ENCODE data around the gene ANKUB1.

Gene ANKUB1

DNA sequence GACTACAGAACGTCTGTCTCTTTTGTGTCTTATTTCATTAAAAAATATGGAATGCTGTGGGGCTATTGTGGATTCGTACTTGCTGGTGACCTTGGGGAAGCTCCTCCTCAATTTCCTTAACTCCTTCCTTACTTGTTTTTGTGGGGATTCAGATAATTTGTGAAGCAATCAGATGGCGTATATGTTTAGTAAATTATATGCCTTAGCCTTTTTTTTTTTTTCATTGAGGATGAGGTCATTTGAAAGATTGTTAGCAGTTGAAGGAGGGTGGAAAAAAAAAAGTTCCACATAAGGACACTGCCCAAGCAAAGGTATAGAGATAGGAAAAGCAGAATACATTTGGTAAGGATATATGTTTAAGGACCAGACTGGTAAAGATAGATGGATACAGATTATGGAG is 24.0 kb upstream of the ANKUB1 start:
- H3K36me3 Mint-ChIP-seq (ENCODE audit: insufficient read depth) = peaks cover 11% of the 10 kb centered on the region
- DNase-seq (no peak), ATAC-seq (replicated peaks) (no peak)
- H3K4me3 Mint-ChIP-seq = peak overlapping the region; percentile 0 to 39
- H3K27me3 Mint-ChIP-seq = no peaks in the 10 kb centered on the region
- H3K9me3 Mint-ChIP-seq = no peaks in the 10 kb centered on the region
- H3K4me1 Mint-ChIP-seq (ENCODE audit: low read depth in 2 of 2) = peaks cover 56 to 66% of the 10 kb centered on the region in 2 donors
- H3K27ac Mint-ChIP-seq = no peak overlapping the region

DNA sequence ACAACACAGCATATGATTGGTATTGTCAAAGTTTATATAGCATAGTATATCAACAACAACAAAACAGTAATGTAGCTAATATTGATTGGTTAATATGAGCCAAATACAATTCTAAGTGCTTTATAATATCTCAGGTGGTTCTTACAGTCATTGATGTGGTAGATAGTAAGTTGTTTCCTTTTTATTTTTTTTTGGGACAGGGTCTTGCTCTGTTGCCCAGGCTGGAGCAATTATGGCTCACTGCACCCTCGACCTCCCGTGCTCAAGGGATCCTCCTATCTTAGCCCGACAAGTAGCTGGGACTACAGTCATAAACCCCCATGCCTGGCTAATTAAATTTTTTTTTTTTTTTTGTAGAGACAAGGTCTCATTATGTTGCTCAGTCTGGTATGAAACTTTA is 23.4 kb upstream of the ANKUB1 start:
- Mint-ChIP-seq H3K4me1 (ENCODE audit: low read depth in 2 of 2) (peaks cover 56 to 64% of the 10 kb centered on the region in 2 donors), H3K9me3 (no peaks in the 10 kb centered on the region), H3K4me3 (peak overlapping the region; percentile 0 to 39), H3K36me3 (ENCODE audit: insufficient read depth) (peaks cover 11% of the 10 kb centered on the region), H3K27me3 (no peaks in the 10 kb centered on the region), H3K27ac (no peak overlapping the region)
- ATAC-seq (replicated peaks) = no peak
- no peak for DNase-seq

DNA sequence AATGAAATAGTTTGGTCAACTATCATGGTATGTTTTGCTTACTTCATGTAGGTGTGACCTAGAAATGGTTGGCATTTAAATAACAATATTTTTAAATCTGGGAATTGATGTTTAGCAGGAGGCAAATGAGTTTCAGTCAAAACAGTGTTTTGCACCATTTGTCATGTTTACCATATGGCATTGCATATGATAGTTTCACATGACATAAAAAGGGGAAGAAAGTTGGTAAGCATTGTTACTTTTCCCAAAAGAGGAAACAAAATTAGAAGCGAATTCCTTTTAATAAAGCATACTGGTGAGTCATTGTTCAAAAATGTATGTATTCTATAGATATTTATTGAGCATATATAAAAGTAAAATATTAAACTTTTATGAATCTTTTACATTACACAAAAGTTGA is 23.0 kb upstream of the ANKUB1 start:
- Mint-ChIP-seq H3K9me3 (no peaks in the 10 kb centered on the region), H3K4me1 (ENCODE audit: low read depth in 2 of 2) (peaks cover 56 to 63% of the 10 kb centered on the region in 2 donors), H3K27me3 (no peaks in the 10 kb centered on the region), H3K27ac (peak overlapping the region in 1 of 2 donors; percentile 99), H3K36me3 (ENCODE audit: insufficient read depth) (peaks cover 11% of the 10 kb centered on the region), H3K4me3 (peak overlapping the region; percentile 95 to 98)
- DNase-seq (no peak), ATAC-seq (replicated peaks) (no peak)

DNA sequence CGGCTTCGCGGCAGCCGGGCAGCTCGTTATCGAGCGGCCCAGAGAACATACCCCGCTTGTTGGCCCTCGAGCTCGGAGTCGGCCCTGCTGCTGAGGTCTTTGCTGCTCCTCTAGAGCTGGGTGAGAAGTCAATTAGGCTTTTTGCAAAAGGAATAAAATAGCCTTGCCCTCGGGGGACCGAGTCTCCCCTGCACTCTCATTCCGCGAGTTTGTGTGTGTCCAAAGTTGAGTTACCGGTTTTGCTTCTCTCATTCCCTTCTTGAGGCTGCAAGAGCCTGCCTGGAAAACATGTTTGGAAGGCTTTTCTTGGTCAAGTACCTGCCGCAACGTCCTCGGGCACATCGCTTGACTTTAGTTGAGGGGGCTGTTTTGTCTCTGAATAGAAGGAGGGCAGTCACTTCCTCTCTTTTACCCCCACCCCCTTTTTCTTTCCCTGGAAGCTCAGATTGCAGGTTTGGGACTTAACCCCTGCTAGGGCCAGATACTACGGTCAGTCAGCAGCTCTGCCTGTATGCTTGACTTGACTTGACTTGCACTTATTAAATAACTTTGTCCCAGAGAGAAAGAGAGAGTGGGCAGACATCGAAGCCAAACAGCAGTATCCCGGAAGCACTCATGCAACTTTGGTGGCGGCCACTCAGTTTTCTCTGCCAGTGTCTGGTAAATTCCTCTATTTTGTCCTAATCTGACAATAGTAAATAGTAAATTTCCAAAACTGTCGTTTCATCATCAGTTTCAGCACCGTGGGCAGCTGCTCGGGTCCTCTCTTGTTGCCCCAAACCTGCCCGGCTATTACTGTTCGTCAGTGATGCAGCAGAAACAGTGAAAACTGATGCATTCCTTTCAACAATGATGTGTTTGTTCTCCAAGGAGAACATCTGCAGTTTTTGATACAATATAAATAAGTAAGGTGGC is 21.3 kb upstream of the ANKUB1 start:
- ATAC-seq (replicated peaks) = peak; percentile 18
- Mint-ChIP-seq H3K27me3 (no peaks in the 10 kb centered on the region), H3K4me1 (ENCODE audit: low read depth in 2 of 2) (peaks cover 50 to 53% of the 10 kb centered on the region in 2 donors), H3K9me3 (no peaks in the 10 kb centered on the region), H3K36me3 (ENCODE audit: insufficient read depth) (peaks cover 11% of the 10 kb centered on the region), H3K27ac (peak overlapping the region; percentile 99), H3K4me3 (peak overlapping the region; percentile 95 to 98)
- DNase-seq = peak in 2 of 3 experiments; percentile 4 to 11

DNA sequence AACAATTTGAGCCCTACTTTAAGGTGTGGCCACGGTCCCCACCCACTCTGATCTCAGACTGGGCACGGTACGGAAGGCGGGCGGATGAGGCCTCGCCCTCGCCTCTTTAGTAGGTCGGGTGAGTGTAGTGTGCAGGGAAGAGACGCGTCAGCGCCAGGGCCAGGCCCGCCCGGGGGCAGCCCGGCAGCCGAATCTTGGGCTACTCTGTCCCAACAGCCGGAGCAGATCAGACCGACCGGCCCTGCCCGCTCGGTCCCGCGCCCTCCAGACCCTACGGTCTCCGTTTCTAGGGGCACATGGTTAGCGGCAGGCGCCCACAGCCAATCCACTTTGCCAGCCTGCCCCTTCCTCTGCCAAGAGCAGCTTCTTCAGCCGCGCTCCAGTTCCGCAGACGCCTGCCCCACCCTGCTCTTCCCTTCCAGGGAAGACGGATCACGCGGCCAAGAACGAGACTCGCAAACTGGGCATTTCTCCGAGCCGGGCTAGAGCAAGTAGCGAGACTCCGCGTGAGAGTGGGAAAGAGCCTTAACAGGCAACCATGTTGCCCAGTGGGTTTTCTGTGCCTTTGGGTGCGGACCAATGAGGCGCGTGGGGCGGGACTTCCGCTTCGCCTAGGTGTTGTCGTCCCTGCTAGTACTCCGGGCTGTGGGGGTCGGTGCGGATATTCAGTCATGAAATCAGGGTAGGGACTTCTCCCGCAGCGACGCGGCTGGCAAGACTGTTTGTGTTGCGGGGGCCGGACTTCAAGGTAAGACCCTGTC is 20.4 kb upstream of the ANKUB1 start, which contains the start of gene RNF13:
Gene RNF13, plus strand, starts transcription at position 610 of the 761 bp plus-strand sequence. CDS start 32,812 bp downstream, outside the sequence.
- peaks cover 46 to 48% of the 10 kb centered on the region in 2 donors for H3K4me1 Mint-ChIP-seq (ENCODE audit: low read depth in 2 of 2)
- ATAC-seq (replicated peaks) (peak; percentile 91), DNase-seq (peak; percentile 87 to 92 (median 90))
- H3K27ac Mint-ChIP-seq = peak within 1 kb of the TSS; percentile 99
- H3K9me3 Mint-ChIP-seq = no peaks in the 10 kb centered on the region
- H3K36me3 Mint-ChIP-seq (ENCODE audit: insufficient read depth) = peaks cover 11% of the 10 kb centered on the region
- H3K4me3 Mint-ChIP-seq = peak within 1 kb of the TSS; percentile 95 to 98
- H3K27me3 Mint-ChIP-seq = no peaks in the 10 kb centered on the region

DNA sequence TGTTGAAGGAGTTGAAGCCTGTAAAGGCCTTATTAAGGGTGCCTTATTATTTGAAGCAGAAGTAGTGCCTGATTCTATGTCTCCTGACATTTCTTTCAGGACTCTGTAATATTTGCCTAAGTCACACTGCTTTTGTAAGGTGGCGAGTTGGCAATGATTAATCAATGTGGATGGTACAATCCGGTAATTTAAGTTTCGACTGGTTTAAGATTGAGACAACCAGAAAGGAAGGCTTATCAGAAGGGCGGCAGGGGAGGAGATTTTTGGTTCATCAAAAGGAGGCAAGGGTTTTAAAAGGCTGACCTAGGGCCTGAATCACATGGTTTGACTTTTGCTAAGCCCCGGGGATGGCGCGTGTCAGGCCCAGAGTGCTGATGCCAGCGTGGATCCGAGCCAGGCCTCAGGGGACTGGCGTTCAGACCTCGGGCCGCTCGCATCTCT is 19.8 kb upstream of the ANKUB1 start:
- Mint-ChIP-seq H3K36me3 (ENCODE audit: insufficient read depth) (peaks cover 11% of the 10 kb centered on the region), H3K27ac (peak overlapping the region; percentile 99), H3K4me1 (ENCODE audit: low read depth in 2 of 2) (peaks cover 41 to 42% of the 10 kb centered on the region in 2 donors), H3K4me3 (peak overlapping the region; percentile 95 to 98), H3K9me3 (no peaks in the 10 kb centered on the region), H3K27me3 (peaks cover under 1 to 2% of the 10 kb centered on the region in 2 donors)
- DNase-seq (no peak), ATAC-seq (replicated peaks) (no peak)

DNA sequence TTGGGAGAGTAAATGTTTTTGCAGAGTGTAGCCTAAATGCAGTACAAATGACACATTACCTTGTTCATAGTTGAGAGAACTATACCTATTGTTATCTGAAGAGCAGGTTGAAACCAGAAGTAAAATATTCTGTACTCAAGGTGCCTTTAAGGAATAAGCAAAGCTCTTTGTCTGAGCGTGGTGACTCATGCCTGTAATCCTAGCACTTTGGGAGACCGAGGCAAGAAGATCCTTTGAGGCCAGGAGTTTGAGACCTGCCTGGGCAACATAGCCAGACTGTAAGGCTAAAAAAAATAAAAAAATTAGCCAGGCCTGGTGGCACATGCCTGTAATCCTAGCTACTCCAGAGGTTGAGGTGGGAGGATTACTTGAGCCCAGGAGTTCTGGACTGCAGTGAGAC is 18.5 kb upstream of the ANKUB1 start:
- H3K36me3 Mint-ChIP-seq (ENCODE audit: insufficient read depth) = peaks cover 11% of the 10 kb centered on the region
- no peak overlapping the region for H3K4me3 Mint-ChIP-seq

DNA sequence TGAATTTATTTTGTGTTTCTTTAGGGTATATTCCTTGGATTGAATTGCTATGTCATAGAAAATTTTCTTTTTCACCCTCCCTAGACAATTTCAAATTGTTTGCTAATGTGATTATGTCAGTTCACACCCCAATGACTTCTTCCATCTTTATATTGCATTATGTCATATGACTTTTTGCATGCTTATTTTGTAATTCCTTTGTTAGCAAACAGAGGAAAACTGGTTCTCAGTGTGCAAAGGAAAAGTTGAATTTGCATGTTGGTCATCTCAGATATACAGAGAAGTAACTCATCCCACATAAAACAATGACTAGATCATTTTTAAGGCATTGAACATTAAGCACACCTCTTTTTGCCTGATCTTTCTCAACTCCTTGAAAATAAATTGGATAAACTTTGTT is 17.3 kb upstream of the ANKUB1 start:
- H3K4me1 Mint-ChIP-seq (ENCODE audit: low read depth in 2 of 2) = peaks cover 18 to 23% of the 10 kb centered on the region in 2 donors
- DNase-seq = no peak
- no peaks in the 10 kb centered on the region for H3K9me3 Mint-ChIP-seq
- H3K36me3 Mint-ChIP-seq (ENCODE audit: insufficient read depth) = peaks cover 11% of the 10 kb centered on the region
- ATAC-seq (replicated peaks) = no peak
- H3K27me3 Mint-ChIP-seq = peaks cover 12 to 13% of the 10 kb centered on the region in 2 donors
- H3K27ac Mint-ChIP-seq = no peak overlapping the region
- no peak overlapping the region for H3K4me3 Mint-ChIP-seq

More for the DNA sequence above, 18.5 kb upstream of the ANKUB1 start:
- no peak for DNase-seq
- peaks cover 12 to 13% of the 10 kb centered on the region in 2 donors for H3K27me3 Mint-ChIP-seq
- ATAC-seq (replicated peaks) = no peak
- peaks cover 28 to 32% of the 10 kb centered on the region in 2 donors for H3K4me1 Mint-ChIP-seq (ENCODE audit: low read depth in 2 of 2)
- no peak overlapping the region for H3K27ac Mint-ChIP-seq
- no peaks in the 10 kb centered on the region for H3K9me3 Mint-ChIP-seq

DNA sequence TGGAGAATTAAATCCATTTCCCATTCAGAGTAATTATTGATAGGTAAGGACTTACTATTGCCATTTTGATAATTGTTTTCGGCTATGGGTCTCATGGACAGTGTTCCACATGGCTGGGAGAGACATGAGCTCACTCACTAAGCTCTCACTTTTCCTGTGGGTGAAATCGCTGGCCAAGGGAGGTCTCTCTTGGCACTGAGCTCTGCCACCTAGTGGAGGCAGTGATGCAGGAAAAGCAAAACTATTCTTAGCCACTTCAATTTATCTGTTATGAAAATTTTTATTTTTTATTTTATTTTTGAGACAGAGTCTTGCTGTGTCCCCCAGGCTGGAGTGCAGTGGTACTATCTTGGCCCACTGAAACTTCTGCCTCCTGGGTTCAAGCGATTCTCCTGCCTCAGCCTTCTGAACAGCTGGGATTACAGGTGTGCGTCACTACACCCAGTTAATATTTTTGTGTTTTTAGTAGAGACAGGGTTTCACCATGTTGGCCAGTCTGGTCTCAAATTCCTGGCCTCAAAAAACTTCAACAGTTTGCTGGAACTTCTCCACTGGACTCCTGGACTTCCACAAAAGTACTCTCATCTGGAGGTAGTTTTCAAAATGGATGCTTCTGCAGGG is 16.0 kb upstream of the ANKUB1 start:
- H3K9me3 Mint-ChIP-seq = no peaks in the 10 kb centered on the region
- ATAC-seq (replicated peaks) (no peak), DNase-seq (peak; percentile 30 to 47 (median 38))
- H3K27me3 Mint-ChIP-seq = peaks cover 12 to 13% of the 10 kb centered on the region in 2 donors
- no peak overlapping the region for H3K4me3 Mint-ChIP-seq
- no peak overlapping the region for H3K27ac Mint-ChIP-seq
- peaks cover 6 to 11% of the 10 kb centered on the region in 2 donors for H3K4me1 Mint-ChIP-seq (ENCODE audit: low read depth in 2 of 2)
- H3K36me3 Mint-ChIP-seq (ENCODE audit: insufficient read depth) = peaks cover 11% of the 10 kb centered on the region

DNA sequence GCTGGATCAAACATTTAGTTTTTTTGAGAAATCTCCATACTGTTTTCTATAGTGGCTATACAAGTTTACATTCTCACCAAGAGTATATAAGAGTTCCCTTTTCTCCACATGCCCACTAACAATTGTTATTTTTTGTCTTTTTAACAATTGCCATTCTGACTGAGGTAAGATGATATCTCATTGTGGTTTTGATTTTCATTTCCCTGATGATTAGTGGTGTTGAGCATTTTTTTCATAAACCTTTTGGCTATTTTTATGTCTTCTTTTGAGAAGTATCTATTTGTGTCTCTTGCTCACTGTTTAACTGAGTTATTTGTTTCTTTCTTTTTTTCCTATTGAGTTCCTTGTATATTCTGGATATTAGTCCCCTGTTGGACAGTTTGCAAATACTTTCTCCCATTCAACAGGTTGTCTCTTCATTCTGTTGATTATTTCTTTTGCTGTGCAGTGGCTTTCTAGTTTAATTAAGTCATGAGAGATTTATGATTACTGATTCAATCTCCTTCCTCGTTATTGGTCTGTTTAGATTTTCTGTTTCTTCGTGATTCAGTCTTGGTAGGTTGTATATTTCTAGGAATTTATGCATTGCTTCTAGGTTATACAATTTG is 13.9 kb upstream of the ANKUB1 start:
- no peaks in the 10 kb centered on the region for H3K9me3 Mint-ChIP-seq
- H3K4me1 Mint-ChIP-seq (ENCODE audit: low read depth in 2 of 2) = peaks cover 0 to 6% of the 10 kb centered on the region in 2 donors
- H3K27ac Mint-ChIP-seq = no peak overlapping the region
- no peak for ATAC-seq (replicated peaks)
- no peak for DNase-seq
- no peaks in the 10 kb centered on the region for H3K36me3 Mint-ChIP-seq (ENCODE audit: insufficient read depth)
- H3K27me3 Mint-ChIP-seq = peaks cover 12 to 13% of the 10 kb centered on the region in 2 donors
- no peak overlapping the region for H3K4me3 Mint-ChIP-seq

DNA sequence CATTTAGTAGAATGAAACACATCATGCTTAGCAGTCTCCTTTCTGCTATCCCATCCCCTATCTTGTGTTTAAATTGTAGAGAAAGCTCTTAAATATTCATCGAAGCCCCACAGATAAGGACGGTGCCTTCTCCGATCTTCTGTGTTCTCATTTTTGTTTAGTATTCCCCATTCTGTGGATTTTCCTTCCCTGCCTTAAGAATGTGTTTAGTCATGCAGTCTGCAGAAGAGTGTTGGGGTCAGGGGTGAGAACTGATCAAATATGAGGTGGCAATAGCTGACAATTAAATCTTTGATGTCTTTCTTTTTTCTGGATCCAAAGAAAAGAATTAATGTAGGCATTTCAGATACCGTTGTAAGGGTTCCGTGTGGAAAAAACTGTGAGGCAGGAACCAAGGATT is 9.3 kb upstream of the ANKUB1 start:
- H3K4me3 Mint-ChIP-seq = no peak overlapping the region

DNA sequence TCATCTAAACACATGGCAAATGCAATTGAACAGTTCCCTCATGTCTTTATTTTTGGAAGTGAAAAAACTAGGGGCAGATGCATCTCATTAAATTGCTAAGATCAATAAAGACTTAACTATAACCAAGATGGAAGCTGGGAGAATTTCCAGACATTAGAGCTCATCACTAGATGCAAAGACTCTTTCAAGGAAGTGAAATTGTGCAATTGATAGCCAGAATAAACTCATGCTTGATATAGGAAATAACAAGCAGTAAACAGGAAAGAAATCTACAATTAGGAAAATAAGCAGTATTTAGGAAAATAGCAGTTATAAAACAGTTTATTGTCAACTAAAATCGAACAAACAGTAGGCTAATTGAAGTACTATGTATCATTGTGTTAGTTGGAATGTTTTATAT is 8.8 kb upstream of the ANKUB1 start:
- no peak overlapping the region for H3K4me3 Mint-ChIP-seq
- DNase-seq (no peak), ATAC-seq (replicated peaks) (no peak)
- H3K4me1 Mint-ChIP-seq (ENCODE audit: low read depth in 2 of 2) = no peaks in the 10 kb centered on the region
- peaks cover 14 to 24% of the 10 kb centered on the region in 2 donors for H3K27me3 Mint-ChIP-seq
- no peaks in the 10 kb centered on the region for H3K36me3 Mint-ChIP-seq (ENCODE audit: insufficient read depth)
- H3K9me3 Mint-ChIP-seq = no peaks in the 10 kb centered on the region
- H3K27ac Mint-ChIP-seq = no peak overlapping the region

More for the DNA sequence above, 9.3 kb upstream of the ANKUB1 start:
- DNase-seq (no peak), ATAC-seq (replicated peaks) (no peak)
- H3K27me3 Mint-ChIP-seq = peaks cover 18 to 28% of the 10 kb centered on the region in 2 donors
- no peaks in the 10 kb centered on the region for H3K9me3 Mint-ChIP-seq
- no peak overlapping the region for H3K27ac Mint-ChIP-seq
- H3K4me1 Mint-ChIP-seq (ENCODE audit: low read depth in 2 of 2) = peaks cover 0 to 3% of the 10 kb centered on the region in 2 donors
- no peaks in the 10 kb centered on the region for H3K36me3 Mint-ChIP-seq (ENCODE audit: insufficient read depth)

DNA sequence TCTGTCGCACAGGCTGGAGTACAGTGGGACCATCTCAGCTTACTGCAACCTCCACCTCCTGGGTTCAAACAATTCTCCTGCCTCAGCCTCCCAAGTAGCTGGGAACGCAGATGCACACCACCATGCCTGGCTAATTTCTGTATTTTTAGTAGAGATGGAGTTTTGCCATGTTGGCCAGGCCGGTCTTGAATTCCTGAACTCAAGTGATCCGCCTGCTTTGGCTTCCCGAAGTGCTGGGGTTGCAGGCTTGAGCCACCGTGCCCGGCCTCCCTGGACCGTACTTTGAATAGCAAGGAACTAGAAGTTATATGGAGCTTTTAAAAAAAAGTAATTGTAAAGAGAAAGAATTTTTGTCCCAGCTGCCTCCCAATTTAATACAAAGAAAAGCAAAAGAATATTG is 8.3 kb upstream of the ANKUB1 start:
- Mint-ChIP-seq H3K36me3 (ENCODE audit: insufficient read depth) (no peaks in the 10 kb centered on the region), H3K27ac (no peak overlapping the region), H3K4me3 (no peak overlapping the region), H3K27me3 (peaks cover 14 to 20% of the 10 kb centered on the region in 2 donors), H3K4me1 (ENCODE audit: low read depth in 2 of 2) (no peaks in the 10 kb centered on the region), H3K9me3 (no peaks in the 10 kb centered on the region)
- ATAC-seq (replicated peaks) (no peak), DNase-seq (no peak)
